Measurements from ENCODE around the gene VWDE.

Gene VWDE

GRCh38 chr7:12291870-12292269 lies 111.8 kb downstream of the VWDE start:
- no peak for DNase-seq (ENCODE audit: low read depth in 2 of 2, low spot score in 1 of 2)

GRCh38 chr7:12290761-12291160 lies 112.9 kb downstream of the VWDE start:
- no peak for DNase-seq (ENCODE audit: low read depth in 2 of 2, low spot score in 1 of 2)

- no peak for DNase-seq (ENCODE audit: low read depth in 2 of 2, low spot score in 1 of 2)
These were observed 113.7 kb downstream of the VWDE start for GRCh38 chr7:12289996-12290395.

GRCh38 chr7:12287901-12288300 lies 115.8 kb downstream of the VWDE start:
- DNase-seq (ENCODE audit: low read depth in 2 of 2, low spot score in 1 of 2) = no peak

GRCh38 chr7:12281038-12281437 lies 122.6 kb downstream of the VWDE start:
- DNase-seq (ENCODE audit: low read depth in 2 of 2, low spot score in 1 of 2) = no peak
